Mesenchymal stem cell (in vitro differentiated cells and primary cell): Measurements from ENCODE around the gene DMRTA2.

ENCODE experiments used
- DNase-seq: peaks from one replicate; pipeline ENCODE4 v3.0.0-alpha.2; 2013
- H2AFZ ChIP-seq: one replicate; pipeline ENCODE4 v1.6.1; 2013; ENCODE audit warnings: low read depth, mild to moderate bottlenecking, control low read depth, inconsistent platforms, low read length, moderate library complexity
- H2AK5ac ChIP-seq: 2 replicates; pipeline ENCODE4 v1.6.1; 2013; ENCODE audit warnings: low read length, moderate library complexity, mild to moderate bottlenecking, inconsistent platforms; ENCODE audit not compliant: severe bottlenecking
- H2BK120ac ChIP-seq: one replicate; pipeline ENCODE4 v1.6.1; 2013; ENCODE audit warnings: low read depth, mild to moderate bottlenecking, inconsistent platforms, low read length, moderate library complexity
- H2BK12ac ChIP-seq, 2 experiments: one replicate each; pipeline ENCODE4 v1.6.1; 2013; ENCODE audit warnings: inconsistent platforms in 2 of 2, low read length in 2 of 2, mild to moderate bottlenecking in 2 of 2, moderate library complexity in 2 of 2, control low read depth in 1 of 2
- H2BK15ac ChIP-seq: one replicate; pipeline ENCODE4 v1.6.1; 2013; ENCODE audit warnings: mild to moderate bottlenecking, low read depth, inconsistent platforms; ENCODE audit not compliant: poor library complexity, severe bottlenecking
- H2BK5ac ChIP-seq: 2 replicates; pipeline ENCODE4 v1.6.1; 2013; ENCODE audit warnings: low read depth, mild to moderate bottlenecking, low read length, control low read depth, inconsistent platforms; ENCODE audit not compliant: poor library complexity, severe bottlenecking
- H3K14ac ChIP-seq, 2 experiments: one replicate each; pipeline ENCODE4 v1.6.1; 2013; ENCODE audit warnings: inconsistent platforms in 2 of 2, low read length in 2 of 2, control low read depth in 1 of 2, mild to moderate bottlenecking in 1 of 2, moderate library complexity in 1 of 2
- H3K18ac ChIP-seq, 2 experiments: one replicate each; pipeline ENCODE4 v1.6.1; 2013; ENCODE audit warnings: inconsistent platforms in 2 of 2, low read length in 2 of 2, control low read depth in 1 of 2, low read depth in 1 of 2, mild to moderate bottlenecking in 1 of 2
- H3K23ac ChIP-seq, 2 experiments: one replicate each; pipeline ENCODE4 v1.6.1; 2013; ENCODE audit warnings: inconsistent platforms in 2 of 2, low read length in 2 of 2, mild to moderate bottlenecking in 2 of 2, moderate library complexity in 2 of 2, control low read depth in 1 of 2
- H3K27ac ChIP-seq: 2 replicates; pipeline ENCODE4 v1.5.1; 2013; ENCODE audit warnings: mild to moderate bottlenecking, moderate library complexity, low read length, control low read depth, inconsistent platforms; ENCODE audit not compliant: poor library complexity, severe bottlenecking
- H3K27me3 ChIP-seq, 2 experiments: 2 replicates each; pipeline versions ENCODE4 v1.6.1 to v1.7.0; 2013; ENCODE audit warnings: low read length in 2 of 2, mild to moderate bottlenecking in 2 of 2, moderate library complexity in 2 of 2, control low read depth in 1 of 2, inconsistent platforms in 1 of 2; ENCODE audit not compliant: control insufficient read depth in 1 of 2, insufficient read depth in 1 of 2
- H3K36me3 ChIP-seq, 2 experiments: 2 replicates each; pipeline versions ENCODE4 v1.6.1 to v1.7.0; 2013; ENCODE audit warnings: low read length in 2 of 2, control low read depth in 1 of 2, inconsistent platforms in 1 of 2, low read depth in 1 of 2, mild to moderate bottlenecking in 1 of 2; ENCODE audit not compliant: insufficient read depth in 2 of 2, control insufficient read depth in 1 of 2
- H3K4ac ChIP-seq, 2 experiments: one replicate each; pipeline ENCODE4 v1.6.1; 2013; ENCODE audit warnings: inconsistent platforms in 2 of 2, low read length in 2 of 2, mild to moderate bottlenecking in 2 of 2, moderate library complexity in 2 of 2, control low read depth in 1 of 2, low read depth in 1 of 2
- H3K4me1 ChIP-seq: 2 replicates; pipeline ENCODE4 v1.6.1; 2013; ENCODE audit warnings: low read depth, low read length, control low read depth; ENCODE audit not compliant: control insufficient read depth, insufficient read depth
- H3K4me2 ChIP-seq: 2 replicates; pipeline ENCODE4 v1.6.1; 2013; ENCODE audit warnings: low read length, mild to moderate bottlenecking, inconsistent platforms; ENCODE audit not compliant: poor library complexity, severe bottlenecking
- H3K4me3 ChIP-seq, 2 experiments: 2 replicates each; pipeline versions ENCODE4 v1.5.1 to v1.7.0; 2013; ENCODE audit warnings: low read length in 2 of 2, mild to moderate bottlenecking in 2 of 2, control low read depth in 1 of 2, low read depth in 1 of 2; ENCODE audit not compliant: insufficient read depth in 1 of 2
- H3K79me1 ChIP-seq: replicated peaks from 2 replicates; pipeline ENCODE4 v1.6.1; 2013; ENCODE audit warnings: mild to moderate bottlenecking, control low read depth, low read length, inconsistent platforms; ENCODE audit not compliant: poor library complexity, severe bottlenecking
- H3K9ac ChIP-seq: 2 replicates; pipeline ENCODE4 v1.7.0; 2013; ENCODE audit warnings: mild to moderate bottlenecking, low read length, moderate library complexity
- H3K9me3 ChIP-seq: 2 replicates; pipeline ENCODE4 v1.7.0; 2013; ENCODE audit warnings: mild to moderate bottlenecking, low read length; ENCODE audit not compliant: control insufficient read depth
- H4K8ac ChIP-seq: one replicate; pipeline ENCODE4 v1.6.1; 2013; ENCODE audit warnings: inconsistent platforms, mild to moderate bottlenecking, low read length, moderate library complexity
- H4K91ac ChIP-seq: one replicate; pipeline ENCODE4 v1.6.1; 2013; ENCODE audit warnings: mild to moderate bottlenecking, low read length, inconsistent platforms
- WGBS: methylation state at CpG from one replicate; pipeline ENCODE4 v1.1.7; 2013; ENCODE audit warnings: mixed read lengths; 5-methylcytosine and 5-hydroxymethylcytosine counted together

DMRTA2 gene

DNA sequence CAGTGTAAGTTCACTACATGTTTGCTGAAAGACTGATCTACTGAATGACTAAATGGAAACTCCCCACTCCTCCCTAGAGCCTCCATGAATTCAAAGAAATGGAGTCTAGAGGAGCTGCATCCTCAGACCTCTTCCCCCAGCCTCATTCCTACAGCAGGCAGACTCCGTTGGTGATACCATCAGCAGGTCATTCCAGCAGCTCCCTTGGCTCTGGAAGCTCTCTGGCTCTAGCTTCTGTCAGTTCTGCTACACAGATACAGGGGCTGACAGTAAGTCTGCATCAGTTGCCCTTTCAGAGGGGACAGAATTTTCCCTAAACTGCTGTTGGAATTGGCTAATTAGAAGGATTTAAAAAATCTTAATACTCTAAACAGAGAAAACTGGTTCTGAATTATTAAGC is 31.7 kb upstream of the DMRTA2 start:
- WGBS, result 77% methylated on average over 1 of the region's 1 CpG
- H3K4me2 ChIP-seq, result no peak overlapping the region
- DNase-seq, result no peak
- H3K23ac ChIP-seq, result no peak overlapping the region
- no peak overlapping the region for H3K27ac ChIP-seq
- no peak overlapping the region for H2BK12ac ChIP-seq
- no peak overlapping the region for H3K14ac ChIP-seq
- no peak overlapping the region for H2BK15ac ChIP-seq
- no peaks in the 10 kb centered on the region for H3K9me3 ChIP-seq
- no peak overlapping the region for H3K4me3 ChIP-seq
- H2BK120ac ChIP-seq, result no peak overlapping the region
- H3K9ac ChIP-seq, result no peak overlapping the region
- no peak overlapping the region for H3K4ac ChIP-seq
- H4K91ac ChIP-seq, result no peak overlapping the region
- no peak overlapping the region for H2AK5ac ChIP-seq
- no peak overlapping the region for H3K18ac ChIP-seq
- H3K36me3 ChIP-seq, result no peaks in the 10 kb centered on the region
- H3K27me3 ChIP-seq, result no peaks in the 10 kb centered on the region
- H4K8ac ChIP-seq, result no peak overlapping the region
- H3K79me1 ChIP-seq, result no peaks in the 10 kb centered on the region
- H2AFZ ChIP-seq, result no peak overlapping the region
- H3K4me1 ChIP-seq, result no peaks in the 10 kb centered on the region
- H2BK5ac ChIP-seq, result no peak overlapping the region

GRCh38 chr1:50453266-50453665 is 30.0 kb upstream of the DMRTA2 start:
- Histone ChIP-seq H3K27ac (no peak overlapping the region), H3K4me1 (no peaks in the 10 kb centered on the region), H2AFZ (no peak overlapping the region), H3K9me3 (no peaks in the 10 kb centered on the region), H2BK5ac (no peak overlapping the region), H4K91ac (no peak overlapping the region), H3K79me1 (no peaks in the 10 kb centered on the region), H4K8ac (no peak overlapping the region), H2AK5ac (no peak overlapping the region), H3K4ac (no peak overlapping the region), H3K4me2 (no peak overlapping the region), H2BK12ac (no peak overlapping the region), H3K18ac (no peak overlapping the region), H2BK120ac (no peak overlapping the region), H3K4me3 (no peak overlapping the region), H2BK15ac (no peak overlapping the region), H3K36me3 (no peaks in the 10 kb centered on the region), H3K14ac (no peak overlapping the region), H3K23ac (no peak overlapping the region), H3K27me3 (no peaks in the 10 kb centered on the region), H3K9ac (no peak overlapping the region)
- WGBS, result 88% methylated on average over 6 of the region's 7 CpGs
- DNase-seq, result no peak

DNA sequence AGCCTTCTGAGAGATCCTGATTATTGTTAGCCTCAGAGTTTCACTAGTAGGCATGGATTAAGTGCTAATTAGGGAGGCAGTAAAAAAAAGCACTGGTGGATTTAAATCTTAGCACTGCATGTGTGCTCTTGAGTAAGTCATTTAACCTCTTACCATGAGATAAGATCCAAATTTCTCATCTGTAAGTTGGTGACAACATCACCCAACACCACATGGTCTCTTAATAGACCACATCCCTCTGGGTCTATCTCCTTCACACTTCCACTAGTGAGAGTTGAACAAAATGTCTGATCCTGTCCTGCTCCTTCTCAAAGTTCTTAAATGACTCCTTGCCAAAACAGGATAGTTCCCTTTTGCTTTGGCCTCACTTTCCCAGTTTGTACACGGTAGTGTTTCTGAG is 29.5 kb upstream of the DMRTA2 start:
- H4K91ac ChIP-seq, result no peak overlapping the region
- no peaks in the 10 kb centered on the region for H3K9me3 ChIP-seq
- H2AK5ac ChIP-seq, result no peak overlapping the region
- H4K8ac ChIP-seq, result no peak overlapping the region
- H3K18ac ChIP-seq, result no peak overlapping the region
- H3K4me2 ChIP-seq, result no peak overlapping the region
- no peaks in the 10 kb centered on the region for H3K27me3 ChIP-seq
- no peak overlapping the region for H3K27ac ChIP-seq
- no peak overlapping the region for H3K4me3 ChIP-seq
- H3K9ac ChIP-seq, result no peak overlapping the region
- no peak overlapping the region for H3K4ac ChIP-seq
- no peak overlapping the region for H2BK12ac ChIP-seq
- H2BK5ac ChIP-seq, result no peak overlapping the region
- H3K4me1 ChIP-seq, result no peaks in the 10 kb centered on the region
- H3K23ac ChIP-seq, result no peak overlapping the region
- H3K79me1 ChIP-seq, result no peaks in the 10 kb centered on the region
- H2BK15ac ChIP-seq, result no peak overlapping the region
- H2AFZ ChIP-seq, result no peak overlapping the region
- no peak overlapping the region for H2BK120ac ChIP-seq
- WGBS, result 100% methylated on average over 1 of the region's 1 CpG
- H3K14ac ChIP-seq, result no peak overlapping the region
- H3K36me3 ChIP-seq, result no peaks in the 10 kb centered on the region
- DNase-seq, result no peak

DNA sequence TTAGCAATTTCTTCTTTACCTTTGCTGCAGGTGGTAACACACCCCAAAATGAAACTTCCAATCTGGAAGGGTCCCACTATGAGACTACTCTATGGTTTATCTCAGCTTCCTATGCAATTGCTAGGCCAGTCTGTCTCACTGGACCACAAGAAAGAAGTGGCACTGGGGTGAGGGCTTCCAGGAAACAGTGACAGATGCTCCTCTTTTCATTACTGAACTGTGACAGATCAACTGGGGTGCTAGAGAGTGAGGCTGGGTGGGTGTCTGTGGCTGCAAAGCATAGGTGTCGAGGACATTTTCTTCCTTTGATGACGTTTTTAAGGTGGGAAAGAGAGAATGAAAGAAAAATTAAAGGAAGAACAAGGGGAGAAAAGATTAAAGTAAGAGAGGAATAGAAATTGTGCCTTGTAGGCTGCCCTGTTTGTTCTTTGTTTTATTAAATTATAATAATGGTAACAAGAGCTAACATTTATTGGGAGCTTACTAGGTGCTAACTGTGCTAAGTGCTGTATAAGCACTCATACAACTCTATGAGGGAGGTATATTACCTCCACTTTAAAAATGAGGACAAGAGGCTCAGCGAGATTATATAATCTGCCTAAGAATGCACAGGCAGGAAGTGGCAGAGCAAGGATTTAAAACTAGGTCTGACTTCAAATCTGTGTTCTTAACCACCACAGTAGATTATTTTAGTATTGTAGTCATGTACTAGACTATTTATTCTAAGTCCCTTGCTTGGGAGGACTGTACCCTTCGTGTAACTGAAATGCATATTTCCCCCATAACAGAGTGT is 27.8 kb upstream of the DMRTA2 start:
- H2BK15ac ChIP-seq, result no peak overlapping the region
- H3K27ac ChIP-seq, result no peak overlapping the region
- H3K14ac ChIP-seq, result no peak overlapping the region
- WGBS, result 87% methylated on average over 2 of the region's 4 CpGs
- no peak overlapping the region for H4K8ac ChIP-seq
- no peaks in the 10 kb centered on the region for H3K9me3 ChIP-seq
- H3K23ac ChIP-seq, result no peak overlapping the region
- H3K36me3 ChIP-seq, result no peaks in the 10 kb centered on the region
- no peak overlapping the region for H2AK5ac ChIP-seq
- H3K4ac ChIP-seq, result no peak overlapping the region
- no peak overlapping the region for H4K91ac ChIP-seq
- H3K27me3 ChIP-seq, result no peaks in the 10 kb centered on the region
- no peak overlapping the region for H3K18ac ChIP-seq
- H2BK5ac ChIP-seq, result no peak overlapping the region
- no peak for DNase-seq
- no peak overlapping the region for H2AFZ ChIP-seq
- H3K79me1 ChIP-seq, result no peaks in the 10 kb centered on the region
- H3K4me3 ChIP-seq, result no peak overlapping the region
- H2BK12ac ChIP-seq, result no peak overlapping the region
- no peaks in the 10 kb centered on the region for H3K4me1 ChIP-seq
- no peak overlapping the region for H3K4me2 ChIP-seq
- H3K9ac ChIP-seq, result no peak overlapping the region
- H2BK120ac ChIP-seq, result no peak overlapping the region
